ENCODE data around the gene CXCL8. TPM values are rescaled to one million over a fixed set of nuclear protein-coding genes. Genes with fewer than 3 reads are reported as not detected.

CXCL8 gene
- total and polyA plus RNA-seq, 2 of the 8 experiments (the other 6 are each of a cell fraction or from before 2014, with no cell fraction given) = not detected

DNA sequence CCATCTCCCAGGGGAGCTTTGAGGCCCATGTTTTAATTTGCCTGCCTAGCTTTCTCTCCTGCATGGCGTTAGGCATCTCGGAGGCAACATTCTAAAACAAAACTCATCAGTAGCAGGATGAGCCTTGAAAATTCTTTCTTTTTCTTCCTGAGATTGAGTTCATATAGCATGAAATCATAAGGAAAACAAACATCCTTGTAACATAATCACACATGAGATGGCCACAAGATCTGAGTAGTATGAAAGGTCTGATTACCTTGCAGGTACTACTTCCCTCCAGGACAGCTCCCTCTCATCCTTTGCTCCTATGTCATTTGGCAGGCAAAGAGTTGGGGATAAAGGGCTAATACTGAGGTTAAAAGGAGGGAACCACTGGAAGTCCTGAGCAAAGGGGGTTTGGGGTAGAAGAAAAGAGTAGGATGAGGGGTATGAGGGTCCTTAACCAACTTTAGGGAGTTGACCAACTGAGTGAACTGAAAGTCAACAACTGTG is 37.5 kb upstream of the CXCL8 start:
- H3K23ac ChIP-seq (ENCODE audit: insufficient read length) = no peak overlapping the region
- no peaks in the 10 kb centered on the region for H3K36me3 ChIP-seq (ENCODE audit: control insufficient read depth in 2 of 4, insufficient read depth in 4 of 4, low read length in 3 of 4)
- H2BK12ac ChIP-seq (ENCODE audit: low read depth, low read length) = peak overlapping the region; percentile 60
- no peak overlapping the region; the same call in 1 of the 2 replicates for H3K18ac ChIP-seq (ENCODE audit: extremely low read depth, low read length)
- H3K4ac ChIP-seq (replicated peaks; ENCODE audit: insufficient read length, low read depth, low read length) = no peak overlapping the region
- H3K27ac ChIP-seq (ENCODE audit: low read depth, low read length) = no peak overlapping the region
- no peak overlapping the region for H4K91ac ChIP-seq (replicated peaks; ENCODE audit: insufficient read length, low read length)
- H3K27me3 ChIP-seq (replicated peaks in 1 of 4; ENCODE audit: control insufficient read depth in 3 of 4, extremely low read depth in 1 of 4, insufficient read depth in 3 of 4, low read length in 3 of 4) = no peaks in the 10 kb centered on the region
- H2AFZ ChIP-seq (ENCODE audit: low read length) = no peak overlapping the region
- H3K79me2 ChIP-seq (ENCODE audit: control insufficient read depth in 1 of 2, insufficient read depth in 2 of 2, low read length in 2 of 2) = no peaks in the 10 kb centered on the region
- H3K56ac ChIP-seq (replicated peaks; ENCODE audit: insufficient read length, low read depth, low read length) = no peak overlapping the region
- peak overlapping the region; percentile 68; the same call in 1 of the 2 replicates for H2BK5ac ChIP-seq (ENCODE audit: low read depth, low read length)
- no peak for FAIRE-seq
- no peak overlapping the region for H3K4me3 ChIP-seq (ENCODE audit: extremely low read depth in 1 of 4, insufficient read depth in 2 of 4, low read depth in 3 of 4, low read length in 4 of 4)
- peaks cover 0 to 7% (median 4%) of the 10 kb centered on the region in 4 experiments; a peak in 5 of 7 replicates for H3K4me1 ChIP-seq (replicated peaks in 1 of 4; ENCODE audit: control insufficient read depth in 3 of 4, insufficient read depth in 4 of 4, low read length in 3 of 4)
- no peak overlapping the region for H4K8ac ChIP-seq (ENCODE audit: extremely low read depth, insufficient read depth, low read length)
- POLR2A ChIA-PET (ENCODE audit: partially characterized antibody) = no interaction called here
- no peak overlapping the region for H3K14ac ChIP-seq (ENCODE audit: insufficient read length)
- H3K79me1 ChIP-seq (ENCODE audit: low read depth, low read length) = no peaks in the 10 kb centered on the region
- CTCF ChIA-PET (ENCODE audit: partially characterized antibody) = no interaction called here
- no peak overlapping the region for H2BK15ac ChIP-seq (ENCODE audit: low read length)
- H3K23me2 ChIP-seq (ENCODE audit: low read depth, low read length) = no peaks in the 10 kb centered on the region
- no peak overlapping the region for H4K5ac ChIP-seq (ENCODE audit: insufficient read length, low read depth, low read length)
- no peaks in the 10 kb centered on the region for H4K20me1 ChIP-seq (replicated peaks in 1 of 2; ENCODE audit: control insufficient read depth in 1 of 2, insufficient read depth in 2 of 2, low read length in 2 of 2)
- no peaks in the 10 kb centered on the region for H3K9me3 ChIP-seq (ENCODE audit: insufficient read depth in 2 of 2, low read depth in 1 of 2, low read length in 1 of 2)
- H3K4me2 ChIP-seq (ENCODE audit: insufficient read depth in 1 of 2, low read depth in 2 of 2, low read length in 2 of 2) = no peak overlapping the region
- H2BK20ac ChIP-seq (ENCODE audit: low read length) = peak overlapping the region; percentile 64
- no peak for TF ChIP-seq FOSL1 (IDR thresholded peaks at IDR 0.05; ENCODE audit: insufficient read depth, low read depth, low read length)
- no peak for TF ChIP-seq HDAC6 (IDR thresholded peaks at IDR 0.05; ENCODE audit: low read depth, low read length)
- TF ChIP-seq TAF7 (optimal IDR thresholded peaks at IDR 0.05; ENCODE audit: borderline replicate concordance, low read depth, low read length) = no peak
- TF ChIP-seq SIRT6 (IDR thresholded peaks at IDR 0.05; ENCODE audit: low read length) = no peak
- TF ChIP-seq TAF1 (IDR thresholded peaks at IDR 0.05; ENCODE audit: low read depth, low read length) = no peak
- TF ChIP-seq KDM5A (IDR thresholded peaks at IDR 0.05; ENCODE audit: low read length) = no peak
- no peak for TF ChIP-seq NRF1 (IDR thresholded peaks at IDR 0.05; ENCODE audit: low read depth, low read length)
- no peak for TF ChIP-seq RFX5 (IDR thresholded peaks at IDR 0.05; ENCODE audit: borderline replicate concordance, low read depth, low read length)
- no peak overlapping the region for H2BK120ac ChIP-seq (replicated peaks; ENCODE audit: low read depth, low read length)
- H3K9ac ChIP-seq (replicated peaks in 1 of 4; ENCODE audit: extremely low read depth in 1 of 4, low read depth in 3 of 4, low read length in 3 of 4) = no peak overlapping the region
- WGBS, 2 experiments (ENCODE audit: extremely low coverage in 1 of 2, insufficient coverage in 1 of 2, insufficient read length in 1 of 2, insufficient replicate concordance in 2 of 2, low coverage in 1 of 2, low lambda C conversion rate in 2 of 2, missing lambda C conversion rate in 1 of 2) = 95% methylated on average over 2 of the region's 2 CpGs; no CpG with 5 or more reads in 1 of the 2 experiments
- no peak overlapping the region for H2AK5ac ChIP-seq (ENCODE audit: low read depth, low read length)
- DNase-seq (ENCODE audit: low read depth in 1 of 2, low spot score in 2 of 2) = no peak

All from H1 (cell line).